Inferior parietal cortex (tissue), 1 donor: ENCODE data around the gene NIT1.

ENCODE experiments used
- DNase-seq: peaks from one replicate; pipeline ENCODE4 v3.0.0-alpha.2; 2016; ENCODE audit errors: extremely low spot score

The NIT1 gene

GRCh38 chr1:161117759-161118581 is at the start of gene NIT1, which contains the start of gene PFDN2:
TSS of gene NIT1 (plus strand) at chr1:161118105. CDS start at chr1:161118177, 72 bp downstream.
TSS of gene PFDN2 (minus strand) at chr1:161118037. CDS start at chr1:161118026, 11 bp downstream.
- DNase-seq = peak; percentile 88

GRCh38 chr1:161068306-161069234 is 49.3 kb upstream of the NIT1 start:
- no peak for DNase-seq

- DNase-seq = no peak
These were observed 48.7 kb upstream of the NIT1 start for GRCh38 chr1:161069241-161069640.

- DNase-seq = no peak
These were observed 48.1 kb upstream of the NIT1 start, which contains the start of gene ARHGAP30 for GRCh38 chr1:161069731-161070270. TSS of gene ARHGAP30 (minus strand) at chr1:161069891. CDS start at chr1:161069624, 267 bp downstream.

- no peak for DNase-seq
These were observed 47.1 kb upstream of the NIT1 start for GRCh38 chr1:161070761-161071160.

- DNase-seq = peak; percentile 21
These were observed 46.0 kb upstream of the NIT1 start for GRCh38 chr1:161071886-161072371.

GRCh38 chr1:161072751-161073449 is 45.0 kb upstream of the NIT1 start:
- DNase-seq = no peak

- DNase-seq = no peak
These were observed 44.3 kb upstream of the NIT1 start for GRCh38 chr1:161073474-161074121.

- DNase-seq = no peak
These were observed 43.1 kb upstream of the NIT1 start for GRCh38 chr1:161074676-161075368.

- DNase-seq = no peak
These were observed 41.5 kb upstream of the NIT1 start for GRCh38 chr1:161076410-161076809.

GRCh38 chr1:161077426-161077825 is 40.5 kb upstream of the NIT1 start:
- DNase-seq = no peak

GRCh38 chr1:161079436-161080110 is 38.3 kb upstream of the NIT1 start:
- DNase-seq = no peak

GRCh38 chr1:161080441-161081405 is 37.2 kb upstream of the NIT1 start:
- no peak for DNase-seq

GRCh38 chr1:161081519-161081918 is 36.4 kb upstream of the NIT1 start:
- no peak for DNase-seq

GRCh38 chr1:161082483-161082882 is 35.4 kb upstream of the NIT1 start:
- DNase-seq = no peak

- no peak for DNase-seq
These were observed 34.7 kb upstream of the NIT1 start for GRCh38 chr1:161082996-161083747.

GRCh38 chr1:161083748-161084596 is 33.9 kb upstream of the NIT1 start:
- no peak for DNase-seq
